Measurements from ENCODE around the gene GNPDA2.
"Not testable (repeated sequence)": the region's sequence is repeated elsewhere in the genome, so short reads cannot be mapped to it uniquely, and the experiment has no call there.

The GNPDA2 gene

DNA sequence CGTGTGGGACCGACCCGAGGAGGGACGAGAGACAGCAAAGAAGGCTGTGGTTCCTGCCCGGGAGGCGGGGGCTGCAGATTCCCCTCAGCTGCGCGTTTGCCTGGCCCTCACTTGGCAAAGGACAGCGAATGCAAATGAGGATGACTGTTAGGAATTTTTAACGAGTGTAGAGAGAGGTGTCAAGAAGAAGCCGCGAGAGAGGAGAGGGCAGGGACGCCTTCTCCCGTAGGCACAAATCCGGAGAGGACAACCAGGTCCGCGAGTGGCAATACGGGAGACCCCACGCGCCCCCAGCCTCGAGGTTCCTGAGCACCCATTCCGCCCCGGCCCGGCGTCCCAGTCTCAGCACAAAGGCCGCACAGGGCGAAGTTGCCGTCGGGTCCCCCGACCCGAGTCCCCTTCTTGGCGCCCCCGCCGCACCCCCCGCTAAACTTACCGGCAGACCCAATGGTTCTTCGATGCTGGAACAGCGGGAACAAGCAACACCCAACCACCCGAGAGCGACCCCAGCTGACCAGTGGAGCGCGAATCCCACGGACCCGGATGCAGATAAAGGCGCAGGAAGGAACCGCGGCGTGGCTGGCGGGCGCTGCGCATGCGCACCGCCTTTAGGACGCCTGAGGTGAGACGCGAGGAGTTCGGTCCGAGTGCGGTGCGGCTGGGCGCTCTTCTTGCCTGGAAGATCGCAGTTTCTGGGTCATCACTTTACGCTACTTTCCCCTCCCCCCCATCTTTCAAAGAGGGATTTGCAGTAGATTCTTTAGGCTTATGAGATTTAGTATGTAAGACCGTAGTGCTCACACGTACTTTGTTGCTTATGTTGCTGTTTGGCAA, at the start of gene GNPDA2:
Gene GNPDA2, minus strand, starts transcription at position 519 of the 834 bp plus-strand sequence. CDS start 4,349 bp downstream, outside the sequence.
- peak; percentile 88 for DNase-seq

DNA sequence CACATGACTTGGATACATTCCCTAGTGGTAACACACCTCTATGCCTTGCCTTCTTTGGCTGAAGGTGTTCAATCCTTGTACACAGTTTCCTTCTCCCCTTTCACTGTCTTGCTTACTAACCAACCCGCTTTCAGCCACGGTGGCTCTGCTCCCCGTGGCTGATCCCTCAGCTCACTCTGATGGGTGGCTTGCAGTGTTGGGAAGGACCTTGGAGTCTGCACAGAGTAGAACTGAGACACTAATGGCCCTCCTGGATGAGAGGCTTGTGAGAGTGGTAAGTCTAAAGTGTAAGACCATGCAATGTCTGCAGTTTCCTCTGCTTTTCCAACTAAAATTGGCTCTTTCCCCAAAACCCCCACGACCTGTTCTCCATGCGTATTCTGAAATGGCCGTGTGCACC, 46.0 kb upstream of the GNPDA2 start:
- DNase-seq: no peak

- no peak for DNase-seq
Measured at GRCh38 chr4:44771789-44772188, 45.4 kb upstream of the GNPDA2 start.

DNA sequence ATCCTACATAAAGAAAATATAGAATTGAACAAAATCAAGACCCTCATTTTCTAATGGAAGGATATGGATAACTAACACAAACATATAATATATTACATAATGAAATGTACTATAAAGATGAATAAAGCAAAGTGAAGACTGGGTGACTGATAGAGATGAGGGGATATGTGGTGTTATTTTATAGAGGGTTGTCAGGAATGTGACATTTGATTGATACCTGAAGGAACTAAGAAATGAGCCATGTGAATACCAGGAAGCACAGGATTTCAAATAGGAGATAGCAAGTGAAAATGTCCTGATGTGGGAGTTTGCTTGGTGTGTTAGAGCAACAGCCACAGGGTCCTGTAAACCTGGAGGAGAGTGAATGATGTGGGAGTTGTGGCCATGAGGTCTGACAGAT, 40.1 kb upstream of the GNPDA2 start:
- DNase-seq: no peak

DNA sequence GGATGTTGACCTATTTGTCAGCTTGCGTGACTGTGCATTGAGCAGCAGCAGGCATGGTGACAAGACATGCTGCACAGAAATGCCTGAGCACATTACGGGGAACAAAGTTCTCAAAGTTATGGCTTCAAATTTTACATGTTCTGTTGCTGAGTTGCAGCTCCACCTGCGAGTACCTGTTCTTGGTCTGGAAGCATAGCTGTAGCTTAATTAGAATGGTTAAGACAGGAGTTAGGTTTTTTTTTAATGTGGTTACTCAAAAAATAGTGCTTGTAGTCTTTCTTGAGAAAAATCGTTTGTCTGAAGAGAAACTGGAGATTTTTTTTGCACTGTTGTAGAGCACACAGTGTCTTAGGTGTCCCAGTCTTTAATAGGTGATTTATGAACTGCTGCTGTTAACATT, 38.8 kb upstream of the GNPDA2 start:
- DNase-seq: no peak

DNA sequence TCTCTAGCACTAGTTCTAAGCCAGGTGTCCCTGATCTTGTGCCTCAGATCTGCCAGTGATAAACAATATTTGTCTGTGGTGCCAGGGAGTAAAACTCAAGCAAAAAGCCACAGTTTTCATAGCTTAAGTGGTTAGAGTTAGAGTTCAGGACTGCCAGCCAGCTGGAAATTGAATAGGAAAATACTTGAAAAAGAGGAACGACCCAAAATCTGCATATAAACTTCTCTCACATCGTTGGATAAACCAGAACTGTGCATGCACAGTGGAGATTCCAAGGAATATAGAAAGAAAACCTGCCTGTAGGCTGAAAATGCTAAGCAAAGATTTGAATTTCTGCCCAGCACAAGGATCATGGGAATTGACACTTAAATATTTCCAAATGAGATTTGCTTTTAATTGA, 35.0 kb upstream of the GNPDA2 start:
- DNase-seq: no peak

- peak; percentile 53 for DNase-seq
Measured at GRCh38 chr4:44760142-44760898, 34.0 kb upstream of the GNPDA2 start.

DNA sequence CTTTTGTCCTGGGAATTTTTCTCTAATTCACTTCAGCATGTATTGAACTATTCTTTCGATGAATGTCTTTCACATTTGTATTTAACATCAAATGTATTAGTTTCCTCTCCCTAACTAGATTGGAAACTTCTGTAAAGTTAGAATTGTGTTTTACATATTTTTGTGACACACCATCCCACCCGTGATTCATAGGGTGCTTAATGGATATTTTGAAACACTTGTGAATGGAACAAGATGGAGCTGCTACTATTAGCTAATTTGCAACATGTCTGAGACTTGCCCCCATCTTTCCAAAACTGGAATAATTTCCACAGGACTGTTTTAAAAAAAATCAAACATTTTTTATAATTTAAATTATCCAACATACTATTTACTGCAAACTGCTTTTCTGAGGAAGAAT, 30.2 kb upstream of the GNPDA2 start:
- DNase-seq: no peak

- DNase-seq: no peak
Measured at GRCh38 chr4:44740201-44740600, 13.8 kb upstream of the GNPDA2 start.

- peak; percentile 10 for DNase-seq
Measured at GRCh38 chr4:44738615-44739014, 12.3 kb upstream of the GNPDA2 start.

- no peak for DNase-seq
Measured at GRCh38 chr4:44736900-44737299, 10.5 kb upstream of the GNPDA2 start.

GRCh38 chr4:44728694-44729093, 2.3 kb upstream of the GNPDA2 start:
- DNase-seq: not testable (repeated sequence)

- no peak for DNase-seq
Measured at GRCh38 chr4:44727471-44727870, 1.1 kb upstream of the GNPDA2 start.

DNA sequence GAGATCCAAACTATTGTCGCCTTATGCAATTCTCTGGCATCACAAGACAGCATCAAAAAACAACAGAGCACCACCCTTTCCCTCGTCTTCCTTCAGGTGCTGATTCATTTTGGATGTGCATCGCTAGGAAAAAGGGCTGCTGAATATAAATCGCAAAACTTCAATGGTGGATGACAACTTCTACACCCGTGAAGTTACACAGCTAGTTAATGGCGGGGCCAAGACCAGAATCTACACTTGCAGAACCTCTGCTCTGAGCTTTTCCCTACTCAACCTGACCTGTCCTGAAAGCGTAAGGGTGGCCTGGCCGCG, 674 bp downstream of the GNPDA2 start:
- DNase-seq: peak; percentile 35

DNA sequence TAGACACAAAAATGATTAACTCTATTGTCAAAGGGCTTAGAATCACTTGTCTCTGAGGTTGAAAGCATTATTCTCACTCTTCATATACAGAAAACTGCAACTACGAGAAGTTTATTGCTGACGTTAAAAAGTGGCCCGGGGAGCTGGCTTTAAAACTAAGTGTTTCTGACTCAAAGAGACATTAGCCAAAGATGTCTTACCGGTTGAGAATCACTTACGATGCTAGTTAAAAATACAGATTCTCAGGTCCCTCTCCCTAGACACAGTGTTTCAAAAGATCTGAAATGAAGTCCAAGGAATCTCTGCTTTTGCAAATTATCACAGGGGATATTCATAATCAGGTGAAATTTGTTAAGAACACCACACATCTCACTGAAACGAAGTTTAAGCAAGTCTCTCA, 1.2 kb downstream of the GNPDA2 start:
- DNase-seq: no peak

DNA sequence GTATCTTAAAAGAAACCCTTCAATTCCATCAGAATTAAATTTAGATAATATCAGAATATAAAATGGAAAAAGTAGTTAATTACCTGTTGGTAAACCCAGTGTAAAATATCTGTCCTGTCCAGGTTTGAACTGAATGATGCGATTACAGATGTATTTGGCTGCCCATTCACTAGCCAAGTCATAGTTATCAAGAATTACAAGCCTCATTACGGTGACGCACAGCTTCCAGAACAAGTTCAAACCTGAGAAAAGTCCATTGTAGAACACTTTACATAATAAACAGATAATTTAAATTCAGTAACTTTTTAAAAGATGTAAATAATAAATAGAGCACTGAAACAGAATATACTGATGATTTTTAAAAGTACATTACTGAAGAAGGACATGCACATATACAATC, 4.4 kb downstream of the GNPDA2 start:
- no peak for DNase-seq

DNA sequence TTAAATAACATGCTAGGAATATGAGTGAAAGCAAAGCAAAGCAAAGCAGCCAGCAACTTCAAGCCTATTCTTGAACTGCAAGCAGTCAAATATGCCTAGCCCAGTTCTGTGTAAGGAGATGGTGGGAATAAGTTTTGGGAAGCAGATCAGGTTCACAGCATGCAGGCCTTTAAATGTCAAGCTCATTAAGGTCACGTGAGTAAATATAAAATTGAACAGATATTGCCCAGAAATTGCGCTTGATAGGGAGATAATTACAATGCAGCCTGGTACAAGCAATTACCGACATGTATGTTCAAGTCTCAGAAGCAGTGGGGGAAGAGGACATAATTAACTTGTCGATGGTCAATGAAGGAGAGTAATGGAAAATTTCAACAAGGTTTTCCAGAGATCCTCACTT, 6.0 kb downstream of the GNPDA2 start:
- DNase-seq: no peak

DNA sequence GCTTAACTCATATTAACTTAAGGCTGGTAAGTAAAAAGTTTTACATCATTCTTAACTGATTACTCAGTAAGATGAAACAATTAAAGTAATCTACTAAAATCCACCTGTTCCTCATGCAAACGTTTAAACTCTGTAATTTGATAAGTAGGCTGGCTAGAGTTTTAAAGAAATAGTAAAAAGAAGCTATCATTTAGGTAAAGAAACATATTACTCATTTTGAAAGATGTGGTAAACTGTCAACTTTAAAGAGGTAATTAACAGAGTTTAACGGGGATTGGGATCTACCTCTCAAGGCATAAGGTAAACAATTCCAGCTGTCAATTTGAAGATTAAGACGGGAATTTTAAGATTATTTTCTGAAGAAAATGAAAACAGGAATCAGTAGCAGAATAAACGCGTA, 9.8 kb downstream of the GNPDA2 start:
- no peak for DNase-seq

- DNase-seq: no peak
Measured at GRCh38 chr4:44713125-44713524, 13.2 kb downstream of the GNPDA2 start.

GRCh38 chr4:44704673-44705072, 21.7 kb downstream of the GNPDA2 start:
- no peak for DNase-seq

DNA sequence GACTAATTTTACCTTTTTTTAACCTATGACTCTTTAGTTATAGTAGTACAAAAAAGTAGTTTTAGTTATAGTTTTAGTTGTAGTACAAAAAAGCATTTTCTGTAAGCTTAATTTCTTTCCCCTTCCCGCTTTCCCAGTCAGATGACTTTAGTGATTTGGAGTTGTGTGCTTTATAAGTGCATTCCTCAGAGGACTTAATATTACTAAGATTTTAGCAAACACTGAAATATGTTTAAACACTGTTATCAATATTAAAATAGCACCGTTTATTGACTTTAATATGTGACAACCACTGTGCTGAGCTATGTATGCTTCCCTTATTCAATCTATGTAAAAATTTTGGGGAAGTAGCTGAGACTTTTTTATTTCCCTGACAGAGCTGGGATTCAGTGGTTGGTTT, 25.3 kb downstream of the GNPDA2 start:
- no peak for DNase-seq

GRCh38 chr4:44700427-44700826, 25.9 kb downstream of the GNPDA2 start:
- DNase-seq: no peak

- no peak for DNase-seq
Measured at GRCh38 chr4:44684648-44685047, 41.7 kb downstream of the GNPDA2 start.

DNA sequence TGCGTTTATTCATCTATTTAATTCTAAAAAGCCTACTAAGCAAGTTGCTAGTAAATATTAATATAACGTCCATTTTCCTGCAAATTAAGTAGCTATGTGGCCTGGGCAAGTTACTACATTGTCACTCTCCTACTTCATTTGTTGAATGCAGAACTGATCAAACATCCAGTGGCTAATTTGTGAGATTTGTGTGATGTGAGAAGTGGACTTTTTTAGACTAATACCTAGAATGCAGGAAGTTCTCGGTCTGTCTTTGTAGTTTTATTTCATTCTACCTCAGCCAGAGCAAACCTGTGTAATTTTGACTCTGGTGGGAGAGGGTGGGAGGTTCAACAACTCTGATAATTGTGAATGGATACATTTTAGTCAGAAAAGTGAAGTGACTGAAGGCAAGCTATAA, 47.3 kb downstream of the GNPDA2 start:
- peak; percentile 38 for DNase-seq
